Measurements from ENCODE around the gene OTOP2. TPM values are rescaled to one million over a fixed set of nuclear protein-coding genes. Genes with fewer than 3 reads are reported as not detected.

Gene OTOP2
- total and polyA plus RNA-seq, 2 of the 4 experiments (the other 2 are of a cell fraction), result not detected

- TF ChIP-seq USF2 (IDR thresholded peaks at IDR 0.05; ENCODE audit: low read depth, low read length) (no peak), RAD21 (IDR thresholded peaks at IDR 0.05; ENCODE audit: low read length) (no peak), NFE2L2 (IDR thresholded peaks at IDR 0.05; ENCODE audit: low read depth, low read length) (no peak)
Observed at GRCh38 chr17:74878658-74879057, 45.4 kb upstream of the OTOP2 start (continued).

GRCh38 chr17:74879308-74879707 is 44.8 kb upstream of the OTOP2 start:
- Histone ChIP-seq H3K4me1 (ENCODE audit: control insufficient read depth, insufficient read depth, low read length) (no peaks in the 10 kb centered on the region), H4K91ac (ENCODE audit: insufficient read depth, low read depth, low read length) (no peak overlapping the region), H3K4me2 (ENCODE audit: low read depth, low read length) (no peak overlapping the region), H2AK5ac (ENCODE audit: low read depth, low read length) (no peak overlapping the region), H2AK9ac (replicated peaks; ENCODE audit: low read depth, low read length, poor library complexity) (no peak overlapping the region), H4K5ac (ENCODE audit: low read depth, low read length) (no peak overlapping the region), H3K79me1 (ENCODE audit: low read depth in 1 of 2, low read length in 2 of 2) (no peaks in the 10 kb centered on the region), H3K9me3 (ENCODE audit: control insufficient read depth, insufficient read depth, low read length) (no peaks in the 10 kb centered on the region), H2BK15ac (ENCODE audit: low read depth, low read length) (no peak overlapping the region), H3K9me1 (ENCODE audit: insufficient read depth, low read length) (no peaks in the 10 kb centered on the region), H2BK120ac (ENCODE audit: low read depth, low read length) (no peak overlapping the region), H3K56ac (ENCODE audit: extremely low read depth, insufficient read depth, low read length) (no peak overlapping the region), H4K20me1 (ENCODE audit: insufficient read depth, low read length) (no peaks in the 10 kb centered on the region), H2AFZ (replicated peaks; ENCODE audit: low read length, poor library complexity) (no peak overlapping the region), H3K14ac (replicated peaks; ENCODE audit: low read depth, low read length) (no peak overlapping the region), H2BK5ac (ENCODE audit: low read depth, low read length, poor library complexity, severe bottlenecking) (no peak overlapping the region), H3K9ac (ENCODE audit: low read depth, low read length) (no peak overlapping the region), H3K18ac (ENCODE audit: low read depth, low read length) (no peak overlapping the region), H3K27me3 (ENCODE audit: control insufficient read depth, insufficient read depth, low read length) (peaks cover 43% of the 10 kb centered on the region), H4K8ac (ENCODE audit: low read depth in 2 of 2, low read length in 2 of 2) (no peak overlapping the region), H3K4me3 (ENCODE audit: insufficient read depth, low read depth, low read length) (no peak overlapping the region), H3K27ac (ENCODE audit: insufficient read depth, low read length) (no peak overlapping the region), H3K23ac (ENCODE audit: low read depth, low read length) (no peak overlapping the region), H3K4ac (ENCODE audit: low read depth, low read length) (no peak overlapping the region), H3K36me3 (ENCODE audit: control insufficient read depth, insufficient read depth, low read length) (no peaks in the 10 kb centered on the region), H2BK20ac (ENCODE audit: low read depth, low read length) (no peak overlapping the region)
- ChIA-PET CTCF (no interaction called here), POLR2A (ENCODE audit: unreplicated experiment) (no interaction called here)
- dilution Hi-C loops (cut with HindIII; ENCODE audit: low sequenced_read_pairs, unreplicated experiment), result no loop called here
- intact Hi-C loops (cut with micrococcal nuclease), result no loop called here
- ATAC-seq (ENCODE audit: low read depth) (no peak), DNase-seq (no peak)
- WGBS, 2 experiments (ENCODE audit: extremely low coverage in 2 of 2, insufficient read length in 1 of 2), result 94% methylated on average over 3 of the region's 16 CpGs; no CpG with 5 or more reads in 1 of the 2 experiments
- no peak for TF ChIP-seq MAFK (IDR thresholded peaks at IDR 0.05; ENCODE audit: low read depth, low read length)
- TF ChIP-seq CTCF (conservative IDR thresholded peaks at IDR 0.05; ENCODE audit: low read depth, low read length), result no peak
- in situ Hi-C loops (cut with MboI; ENCODE audit: low sequenced_read_pairs), result no loop called here
- BruUV-seq (replicated peaks), result no TSS peak

Measured in IMR-90 (cell line).